Uterus (tissue), 4 donors: ENCODE measurements around the gene TKT. TPM values are rescaled to one million over a fixed set of nuclear protein-coding genes. Genes with fewer than 3 reads are reported as not detected.

Source experiments
- DNase-seq, 2 donors: peaks; one replicate each; pipeline ENCODE4 v3.0.0-alpha.2; 2019 to 2020
- H3K27ac ChIP-seq, 2 donors: fragments of 200-600 bp; sonication (generic); 1 replicate in 1 of 2; 2 replicates in 1 of 2; pipeline ENCODE4 v1.5.1; 2016 to 2018
- H3K27me3 ChIP-seq, 2 donors: fragments of 200-600 bp; sonication (generic); one replicate each; pipeline ENCODE4 v1.5.1; 2018 to 2019; ENCODE audit warnings: control low read depth in 1 of 2
- H3K36me3 ChIP-seq, 2 donors: fragments of 200-600 bp; sonication (generic); one replicate each; pipeline ENCODE4 v1.5.1; 2019; ENCODE audit warnings: control low read depth in 1 of 2
- H3K4me1 ChIP-seq, 2 donors: fragments of 200-600 bp; sonication (generic); one replicate each; pipeline ENCODE4 v1.5.1; 2018 to 2019; ENCODE audit warnings: control low read depth in 1 of 2
- H3K4me3 ChIP-seq, 2 donors: fragments of 200-600 bp; sonication (generic); 1 replicate in 1 of 2; 2 replicates in 1 of 2; pipeline ENCODE4 v1.5.1; 2018 to 2019; ENCODE audit warnings: mild to moderate bottlenecking in 1 of 2
- H3K9me3 ChIP-seq, 2 donors: fragments of 200-600 bp; sonication (generic); one replicate each; pipeline ENCODE4 v1.5.1; 2019; ENCODE audit warnings: control low read depth in 1 of 2
- POLR2A ChIP-seq, 2 donors: fragments of 450-650 bp; IDR thresholded peaks; one replicate each; pipeline ENCODE4 v1.6.1; 2016; ENCODE audit warnings: antibody characterized with exemption in 2 of 2, mild to moderate bottlenecking in 1 of 2, moderate library complexity in 1 of 2
- intact Hi-C: fragments of 100-400 bp; cut with DNase I; formaldehyde crosslinking; loops from one replicate; pipeline ENCODE4 v1.15.1; 2023; ENCODE audit warnings: low total_unique reads
- total RNA-seq, 4 donors: library from RNA; depleted of rRNA in 3 of 4; stranded (reverse); fragments of >200 nt in 3 of 4; gene quantifications; one replicate each; pipeline versions ENCODE4 v1.1.0 to v1.2.4, GENCODE V29; 2014 to 2023
- TF ChIP-seq, protein P1 (sequence below), 4 experiments: fragments of 200-600 bp in 2 of 4; fragments of 450-650 bp in 2 of 4; sonication (generic) in 2 of 4; IDR thresholded peaks; one replicate each; pipeline ENCODE4 v1.5.1; 2016 to 2019; ENCODE audit warnings: antibody characterized with exemption in 4 of 4, mild to moderate bottlenecking in 2 of 4, moderate library complexity in 1 of 4
- donor health status: DM: yes; HTN: yes; CAD: no.

Gene TKT
- total RNA-seq, 4 donors from 2014 or later: 74.5 to 113 (median 84.6) TPM

DNA sequence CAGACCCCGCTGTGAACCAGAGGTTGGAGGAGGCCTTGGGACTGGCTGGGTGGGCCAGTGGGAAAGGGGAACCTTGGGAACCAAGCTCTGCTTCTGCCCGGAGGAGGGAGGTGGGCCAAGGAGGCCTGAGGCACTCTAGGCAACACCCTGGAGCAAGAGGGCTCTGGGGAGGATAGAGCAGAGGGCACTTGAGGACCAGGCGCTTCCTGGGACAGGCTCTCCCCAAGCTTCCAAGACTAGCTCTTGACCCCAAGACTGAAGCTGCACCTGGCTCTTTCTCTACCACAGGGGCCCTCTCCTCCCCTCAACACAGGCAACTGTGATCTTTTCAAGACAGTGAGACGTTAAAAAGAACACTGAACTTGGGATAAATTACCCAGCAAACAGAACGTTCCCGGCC, 20.3 kb downstream of the TKT start:
- intact Hi-C loops: no loop called here
- TF ChIP-seq, protein P1, sequence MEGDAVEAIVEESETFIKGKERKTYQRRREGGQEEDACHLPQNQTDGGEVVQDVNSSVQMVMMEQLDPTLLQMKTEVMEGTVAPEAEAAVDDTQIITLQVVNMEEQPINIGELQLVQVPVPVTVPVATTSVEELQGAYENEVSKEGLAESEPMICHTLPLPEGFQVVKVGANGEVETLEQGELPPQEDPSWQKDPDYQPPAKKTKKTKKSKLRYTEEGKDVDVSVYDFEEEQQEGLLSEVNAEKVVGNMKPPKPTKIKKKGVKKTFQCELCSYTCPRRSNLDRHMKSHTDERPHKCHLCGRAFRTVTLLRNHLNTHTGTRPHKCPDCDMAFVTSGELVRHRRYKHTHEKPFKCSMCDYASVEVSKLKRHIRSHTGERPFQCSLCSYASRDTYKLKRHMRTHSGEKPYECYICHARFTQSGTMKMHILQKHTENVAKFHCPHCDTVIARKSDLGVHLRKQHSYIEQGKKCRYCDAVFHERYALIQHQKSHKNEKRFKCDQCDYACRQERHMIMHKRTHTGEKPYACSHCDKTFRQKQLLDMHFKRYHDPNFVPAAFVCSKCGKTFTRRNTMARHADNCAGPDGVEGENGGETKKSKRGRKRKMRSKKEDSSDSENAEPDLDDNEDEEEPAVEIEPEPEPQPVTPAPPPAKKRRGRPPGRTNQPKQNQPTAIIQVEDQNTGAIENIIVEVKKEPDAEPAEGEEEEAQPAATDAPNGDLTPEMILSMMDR (IDR thresholded peaks at IDR 0.05): no peak
- no peak for TF ChIP-seq POLR2A (IDR thresholded peaks at IDR 0.05)
- Histone ChIP-seq H3K9me3 (no peaks in the 10 kb centered on the region), H3K27ac (peak overlapping the region in 1 of 2 donors; percentile 28), H3K4me3 (no peak overlapping the region), H3K27me3 (no peaks in the 10 kb centered on the region), H3K4me1 (peaks cover 0 to 9% of the 10 kb centered on the region in 2 donors), H3K36me3 (no peaks in the 10 kb centered on the region)
- DNase-seq: no peak

DNA sequence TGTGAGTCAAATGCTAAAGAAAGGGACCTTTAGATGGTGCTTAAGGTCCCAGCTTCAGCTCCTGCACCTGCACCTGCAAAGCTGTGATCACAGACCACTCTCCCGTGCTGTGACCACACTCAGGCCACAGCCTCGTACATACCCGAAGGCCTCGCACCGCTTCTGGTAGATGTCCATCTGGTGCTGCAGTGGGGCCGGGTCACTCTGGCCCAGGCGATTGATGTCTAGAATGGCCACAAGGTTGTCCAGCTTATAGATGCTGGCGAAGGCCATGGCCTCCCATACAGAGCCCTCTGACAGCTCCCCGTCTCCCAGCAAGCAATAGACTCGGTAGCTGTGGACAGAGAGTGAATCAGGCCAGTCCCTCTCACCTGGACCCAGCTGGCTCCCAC, 21.0 kb downstream of the TKT start:
- peaks cover 0 to 9% of the 10 kb centered on the region in 2 donors for H3K4me1 ChIP-seq
- intact Hi-C loops: no loop called here
- no peak for DNase-seq
- TF ChIP-seq, protein P1 (IDR thresholded peaks at IDR 0.05): no peak
- H3K27ac ChIP-seq: no peak overlapping the region
- no peaks in the 10 kb centered on the region for H3K27me3 ChIP-seq
- no peak overlapping the region for H3K4me3 ChIP-seq
- H3K9me3 ChIP-seq: no peaks in the 10 kb centered on the region
- H3K36me3 ChIP-seq: no peaks in the 10 kb centered on the region

DNA sequence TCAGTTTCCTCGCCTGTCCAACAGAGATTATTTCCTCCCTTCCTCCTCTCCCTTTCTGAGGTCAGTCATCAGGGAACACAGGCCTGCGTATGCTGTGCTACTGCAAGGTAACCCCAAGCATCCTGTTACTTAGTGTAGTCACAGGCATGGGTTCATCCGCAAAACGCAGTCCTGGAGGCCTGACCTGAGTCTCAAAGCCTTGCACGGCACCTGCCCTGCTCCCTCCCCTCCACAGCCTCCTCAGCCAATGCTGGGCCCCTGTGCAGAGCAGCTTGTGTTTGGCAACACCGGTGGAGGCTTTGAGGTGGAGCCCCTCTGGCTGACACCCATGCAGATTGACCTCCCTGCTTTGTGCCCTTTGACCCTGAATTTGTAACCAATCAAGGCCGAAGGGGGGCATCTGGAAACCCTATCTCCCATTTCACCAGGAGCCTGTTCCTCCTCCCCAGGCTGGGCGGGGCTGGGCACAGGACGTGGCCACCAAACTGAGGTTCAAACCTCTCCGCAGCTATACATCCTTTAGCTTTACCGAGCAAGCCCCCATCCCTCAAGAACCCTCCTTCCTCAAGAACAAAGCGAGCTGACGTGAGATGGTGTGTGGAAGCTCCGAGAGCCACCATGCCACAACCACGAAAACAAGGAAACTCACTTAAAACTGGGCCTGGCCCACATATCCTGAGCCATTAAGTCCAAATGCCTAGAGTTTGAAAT, 21.5 kb downstream of the TKT start:
- H3K9me3 ChIP-seq: no peaks in the 10 kb centered on the region
- no peaks in the 10 kb centered on the region for H3K27me3 ChIP-seq
- TF ChIP-seq, protein P1 (IDR thresholded peaks at IDR 0.05): no peak
- no peak for TF ChIP-seq POLR2A (IDR thresholded peaks at IDR 0.05)
- no peak overlapping the region for H3K27ac ChIP-seq
- H3K4me3 ChIP-seq: no peak overlapping the region
- H3K4me1 ChIP-seq: peaks cover 0 to 9% of the 10 kb centered on the region in 2 donors
- no peak for DNase-seq
- H3K36me3 ChIP-seq: no peaks in the 10 kb centered on the region
- intact Hi-C loops: no loop called here

DNA sequence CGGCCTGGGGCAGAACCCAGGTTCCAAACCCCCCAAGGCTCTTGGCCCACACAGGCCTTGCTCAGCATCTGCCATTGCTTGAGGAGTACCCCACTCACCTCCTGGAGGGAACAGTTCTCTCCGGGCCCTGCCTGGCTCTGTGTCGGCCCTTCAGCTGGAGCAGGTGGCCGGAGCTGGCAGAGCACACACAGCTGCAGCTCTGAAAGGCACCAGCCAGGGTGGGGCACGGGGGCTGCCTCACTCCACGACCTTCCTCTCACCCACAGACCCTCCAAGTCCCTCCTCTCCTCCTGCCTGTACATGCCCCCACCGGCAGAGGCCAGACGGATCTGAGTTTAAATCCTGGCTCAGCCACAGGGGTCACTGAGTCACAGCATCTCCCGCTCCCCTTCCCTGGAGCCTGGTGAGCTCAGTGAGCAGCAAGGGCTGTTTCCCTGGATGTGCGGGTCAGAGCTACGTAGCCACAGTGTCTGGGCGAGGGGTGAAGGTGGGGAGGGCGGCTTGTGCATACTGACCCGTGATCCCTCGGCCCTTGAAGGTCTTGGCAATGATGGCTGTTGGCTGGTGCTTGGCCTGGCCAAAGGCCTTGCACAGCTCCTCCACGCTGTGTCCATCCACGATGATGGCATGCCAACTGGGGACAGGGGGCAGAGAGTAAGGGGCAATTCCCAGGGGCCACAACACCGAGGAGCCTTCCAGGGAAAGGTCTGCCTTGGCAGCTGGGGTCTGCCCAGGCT, 23.0 kb downstream of the TKT start:
- DNase-seq: no peak
- Histone ChIP-seq H3K27ac (no peak overlapping the region), H3K27me3 (no peaks in the 10 kb centered on the region), H3K4me1 (peaks cover 0 to 9% of the 10 kb centered on the region in 2 donors), H3K4me3 (no peak overlapping the region), H3K9me3 (no peaks in the 10 kb centered on the region), H3K36me3 (no peaks in the 10 kb centered on the region)
- intact Hi-C loops: no loop called here
- no peak for TF ChIP-seq POLR2A (IDR thresholded peaks at IDR 0.05)
- TF ChIP-seq, protein P1 (IDR thresholded peaks at IDR 0.05): no peak
